HEK293 (cell line): ENCODE results near the gene PRPF40B.
"Not testable (repeated sequence)": the region's sequence is repeated elsewhere in the genome, so short reads cannot be mapped to it uniquely, and the experiment has no call there.

Experiments used
- CTCF ChIA-PET: fragments of 350-600 bp; formaldehyde crosslinking; extraction: SDS; loops from one replicate; lab custom pipeline; 2021; ENCODE audit warnings: antibody characterized with exemption; lab: Yijun Ruan, JAX
- POLR2A ChIA-PET: fragments of 300-600 bp; formaldehyde crosslinking; extraction: SDS; loops from one replicate; lab custom pipeline; 2020; ENCODE audit warnings: antibody characterized with exemption, inconsistent platforms; lab: Yijun Ruan, JAX
- H3K27ac ChIP-seq: fragments of 200-500 bp; sonication (Bioruptor generic); 2 replicates; pipeline ENCODE4 v1.5.1; 2014; ENCODE audit warnings: low read depth, low read length, control low read depth, inconsistent platforms; ENCODE audit errors: extremely low read depth
- H3K36me3 ChIP-seq, 2 experiments: fragments of 200-500 bp in 1 of 2; sonication (Bioruptor generic) in 1 of 2; 1 replicate in 1 of 2; 2 replicates in 1 of 2; pipeline ENCODE4 v1.5.1; 2014 to 2017; ENCODE audit warnings: inconsistent platforms in 2 of 2, low read length in 2 of 2; ENCODE audit not compliant: control insufficient read depth in 2 of 2, insufficient read depth in 1 of 2
- H3K4me1 ChIP-seq: fragments of 200-500 bp; sonication (Bioruptor generic); 2 replicates; pipeline ENCODE4 v1.5.1; 2014; ENCODE audit warnings: mild to moderate bottlenecking, low read length, inconsistent platforms; ENCODE audit not compliant: control insufficient read depth, insufficient read depth
- H3K4me3 ChIP-seq: 2 replicates; pipeline ENCODE4 v1.5.1; 2011; ENCODE audit warnings: low read depth, mild to moderate bottlenecking, control low read depth, low read length, moderate library complexity
- H3K9me3 ChIP-seq: fragments of 200-500 bp; sonication (Bioruptor generic); 2 replicates; pipeline ENCODE4 v1.5.1; 2014; ENCODE audit warnings: low read depth, low read length, inconsistent platforms; ENCODE audit not compliant: control insufficient read depth, insufficient read depth
- GLI4 ChIP-seq: fragments of 450-650 bp; formaldehyde crosslinking; IDR thresholded peaks from 2 replicates; pipeline ENCODE4 v1.5.1; 2016; ENCODE audit warnings: missing biosample characterization, missing genetic modification characterization
- ZBTB11 ChIP-seq: fragments of 450-650 bp; formaldehyde crosslinking; conservative IDR thresholded peaks from 2 replicates; pipeline ENCODE4 v1.5.1; 2016; ENCODE audit warnings: low read depth, missing biosample characterization, missing genetic modification characterization
- ZBTB20 ChIP-seq: fragments of 450-650 bp; formaldehyde crosslinking; IDR thresholded peaks from 2 replicates; pipeline ENCODE4 v1.5.1; 2016; ENCODE audit warnings: missing biosample characterization, missing genetic modification characterization
- ZEB2 ChIP-seq: fragments of 450-650 bp; formaldehyde crosslinking; IDR thresholded peaks from 2 replicates; pipeline ENCODE4 v1.5.1; 2016; ENCODE audit warnings: missing biosample characterization, missing genetic modification characterization
- ZFP41 ChIP-seq: fragments of 450-650 bp; formaldehyde crosslinking; IDR thresholded peaks from 2 replicates; pipeline ENCODE4 v1.5.1; 2016; ENCODE audit warnings: missing biosample characterization, missing genetic modification characterization, borderline replicate concordance
- ZFP69B ChIP-seq: fragments of 450-650 bp; formaldehyde crosslinking; IDR thresholded peaks from 2 replicates; pipeline ENCODE4 v1.5.1; 2016; ENCODE audit warnings: missing biosample characterization, missing genetic modification characterization
- ZIC2 ChIP-seq: fragments of 450-650 bp; formaldehyde crosslinking; IDR thresholded peaks from 2 replicates; pipeline ENCODE4 v1.5.1; 2016; ENCODE audit warnings: missing biosample characterization, missing genetic modification characterization
- ZNF112 ChIP-seq: fragments of 450-650 bp; formaldehyde crosslinking; IDR thresholded peaks from 2 replicates; pipeline ENCODE4 v1.5.0; 2017; ENCODE audit warnings: missing biosample characterization, missing genetic modification characterization
- ZNF121 ChIP-seq: fragments of 450-650 bp; formaldehyde crosslinking; IDR thresholded peaks from 2 replicates; pipeline ENCODE4 v1.5.1; 2016; ENCODE audit warnings: missing biosample characterization, missing genetic modification characterization
- ZNF138 ChIP-seq: fragments of 450-650 bp; formaldehyde crosslinking; IDR thresholded peaks from 2 replicates; pipeline ENCODE4 v1.5.1; 2016; ENCODE audit warnings: missing biosample characterization, missing genetic modification characterization, borderline replicate concordance
- ZNF140 ChIP-seq: fragments of 450-650 bp; formaldehyde crosslinking; IDR thresholded peaks from 2 replicates; pipeline ENCODE4 v1.5.1; 2016; ENCODE audit warnings: missing biosample characterization, missing genetic modification characterization
- ZNF184 ChIP-seq: fragments of 450-650 bp; IDR thresholded peaks from 2 replicates; pipeline ENCODE4 v1.5.1; 2018; ENCODE audit warnings: missing biosample characterization, mild to moderate bottlenecking, missing genetic modification characterization
- ZNF19 ChIP-seq: fragments of 450-650 bp; formaldehyde crosslinking; IDR thresholded peaks from 2 replicates; pipeline ENCODE4; 2016; ENCODE audit warnings: missing biosample characterization, missing genetic modification characterization, low read depth
- ZNF449 ChIP-seq: fragments of 450-650 bp; formaldehyde crosslinking; IDR thresholded peaks from 2 replicates; pipeline ENCODE4 v1.5.1; 2017; ENCODE audit warnings: missing biosample characterization, mild to moderate bottlenecking, missing genetic modification characterization, moderate library complexity
- ZNF529 ChIP-seq: fragments of 450-650 bp; formaldehyde crosslinking; IDR thresholded peaks from 2 replicates; pipeline ENCODE4 v1.5.1; 2017; ENCODE audit warnings: missing genetic modification characterization, missing biosample characterization; ENCODE audit not compliant: insufficient replicate concordance
- ZNF571 ChIP-seq: fragments of 450-650 bp; formaldehyde crosslinking; IDR thresholded peaks from 2 replicates; pipeline ENCODE4 v1.5.0; 2017; ENCODE audit warnings: missing biosample characterization, missing genetic modification characterization
- ZNF658 ChIP-seq: fragments of 450-650 bp; formaldehyde crosslinking; IDR thresholded peaks from 2 replicates; pipeline ENCODE4; 2016; ENCODE audit warnings: missing biosample characterization, missing genetic modification characterization
- ZNF701 ChIP-seq: fragments of 450-650 bp; formaldehyde crosslinking; IDR thresholded peaks from 2 replicates; pipeline ENCODE4 v1.5.1; 2016; ENCODE audit warnings: missing biosample characterization, missing genetic modification characterization
- ZSCAN5A ChIP-seq: fragments of 450-650 bp; formaldehyde crosslinking; IDR thresholded peaks from 2 replicates; pipeline ENCODE4 v1.5.1; 2016; ENCODE audit warnings: missing biosample characterization, missing genetic modification characterization

Gene PRPF40B

GRCh38 chr12:49609059-49609874 lies 14.1 kb upstream of the PRPF40B start:
- no peak overlapping the region for H3K4me3 ChIP-seq
- peaks cover 2% of the 10 kb centered on the region; the same call in 1 of the 2 replicates for H3K4me1 ChIP-seq
- TF ChIP-seq ZNF449 (tag by site-specific recombination): no peak
- no peak for TF ChIP-seq ZSCAN5A (tag by site-specific recombination)
- no peak for TF ChIP-seq ZBTB11
- TF ChIP-seq ZFP41 (tag by site-specific recombination): no peak
- no peak for TF ChIP-seq ZNF701
- no peak for TF ChIP-seq ZBTB20 (tag by site-specific recombination)
- TF ChIP-seq ZNF138 (tag by site-specific recombination): no peak
- TF ChIP-seq ZNF112 (tag by site-specific recombination): no peak
- no peak for TF ChIP-seq ZNF571
- TF ChIP-seq ZIC2: no peak
- TF ChIP-seq ZNF121 (tag by site-specific recombination): no peak
- no peak for TF ChIP-seq GLI4 (tag by site-specific recombination)
- no peak for TF ChIP-seq ZNF140 (tag by site-specific recombination)
- TF ChIP-seq ZFP69B: no peak
- no peak for TF ChIP-seq ZNF184 (tag by site-specific recombination)
- TF ChIP-seq ZNF658 (tag by site-specific recombination): no peak
- TF ChIP-seq, all 188 proteins: peak for 0
- ChIA-PET CTCF (interaction anchor here (0.8 kb wide), 1 partner anchor 55 kb away, joined by 3 read pairs; no protein-coding TSS in a partner anchor), POLR2A (interaction anchor here (0.7 kb wide), 1 partner anchor 14 kb away, joined by 3 read pairs; the partner anchor contains the start of gene PRPF40B)
- Histone ChIP-seq H3K27ac (no peak overlapping the region), H3K36me3 (no peaks in the 10 kb centered on the region), H3K9me3 (no peaks in the 10 kb centered on the region)

- ChIA-PET CTCF (no interaction called here), POLR2A (interaction anchor here (0.7 kb wide), 1 partner anchor 13 kb away, joined by 3 read pairs; the partner anchor contains the start of gene PRPF40B)
- no peak overlapping the region for H3K27ac ChIP-seq
- H3K4me3 ChIP-seq: no peak overlapping the region
- TF ChIP-seq ZNF529 (tag by site-specific recombination) (no peak), ZNF19 (tag by site-specific recombination) (no peak), ZEB2 (tag by site-specific recombination) (no peak)
- H3K9me3 ChIP-seq: no peaks in the 10 kb centered on the region
- H3K4me1 ChIP-seq: peaks cover 2% of the 10 kb centered on the region; the same call in 1 of the 2 replicates
- no peaks in the 10 kb centered on the region for H3K36me3 ChIP-seq
Measured at GRCh38 chr12:49609875-49610154, 13.5 kb upstream of the PRPF40B start.

- CTCF ChIA-PET: interaction anchor here (0.5 to 1.1 kb wide), 4 partner anchors 9 to 268 kb away, joined by 3 to 5 read pairs (median 4); no protein-coding TSS in a partner anchor
- H3K4me1 ChIP-seq, H3K27ac ChIP-seq, POLR2A ChIA-PET, H3K4me3 ChIP-seq, H3K9me3 ChIP-seq, H3K36me3 ChIP-seq: not testable (repeated sequence)
Measured at GRCh38 chr12:49610785-49611184, 12.6 kb upstream of the PRPF40B start.
